ENCODE results near the gene TRIM25. TPM values are rescaled to one million over a fixed set of nuclear protein-coding genes. Genes with fewer than 3 reads are reported as not detected.
A peak's percentile ranks its signal among the peaks of the same experiment; 100 is the strongest.

The TRIM25 gene
- polyA plus RNA-seq, 4 donors = 13.2 to 47.2 (median 30.0) TPM

GRCh38 chr17:56933868-56934267 is 20.0 kb upstream of the TRIM25 start:
- WGBS, 3 donors = 87 to 91% (median 91%) methylated on average over 1 of the region's 1 CpG
- FAIRE-seq (no peak), DNase-seq (no peak)
- Histone ChIP-seq H3K9me3 (ENCODE audit: control insufficient read depth in 2 of 2, insufficient read depth in 1 of 2, low read depth in 1 of 2, low read length in 1 of 2) (peaks cover 0 to 12% of the 10 kb centered on the region in 2 donors), H3K4me1 (ENCODE audit: control insufficient read depth in 3 of 3, insufficient read depth in 2 of 3, low read depth in 1 of 3, low read length in 2 of 3) (no peaks in the 10 kb centered on the region), H3K27ac (ENCODE audit: low read depth in 1 of 3, low read length in 2 of 3) (no peak overlapping the region), H3K36me3 (ENCODE audit: control insufficient read depth in 3 of 3, insufficient read depth in 2 of 3, low read depth in 1 of 3, low read length in 3 of 3) (peaks cover 2 to 19% (median 2%) of the 10 kb centered on the region in 3 donors), H3K27me3 (ENCODE audit: control insufficient read depth in 3 of 3, insufficient read depth in 3 of 3, low read length in 3 of 3) (no peaks in the 10 kb centered on the region), H3K4me3 (ENCODE audit: low read depth in 1 of 3, low read length in 3 of 3) (no peak overlapping the region)

DNA sequence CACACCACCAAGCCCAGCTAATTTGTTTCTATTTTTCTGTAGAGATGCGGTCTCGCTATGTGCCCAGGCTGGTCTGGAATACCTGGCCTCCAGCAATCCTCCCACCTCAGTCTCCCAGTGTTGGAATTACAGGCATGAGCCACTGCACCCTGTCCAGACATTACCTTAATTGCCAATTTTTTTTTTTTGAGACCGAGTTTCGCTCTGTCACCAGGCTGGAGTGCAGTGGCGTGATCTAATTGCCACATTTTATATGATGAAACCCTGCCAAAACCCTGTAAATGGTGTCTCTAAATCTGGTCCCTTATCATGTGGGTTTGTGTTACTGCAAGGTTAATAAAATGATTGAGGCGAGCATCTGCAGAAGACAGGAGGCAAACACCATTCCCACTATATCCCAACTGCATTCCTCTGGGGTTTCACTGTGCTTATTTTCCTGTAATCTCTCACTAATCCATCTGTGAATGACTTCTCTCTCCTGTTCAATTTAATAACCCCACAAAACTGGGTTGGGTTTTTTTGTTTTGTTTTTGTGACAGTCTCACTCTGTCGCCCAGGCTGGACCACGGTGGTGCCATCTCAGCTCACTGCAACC is 19.4 kb upstream of the TRIM25 start:
- H3K27me3 ChIP-seq (ENCODE audit: control insufficient read depth in 3 of 3, insufficient read depth in 3 of 3, low read length in 3 of 3) = no peaks in the 10 kb centered on the region
- 95 to 97% (median 95%) methylated on average over 8 of the region's 8 CpGs for WGBS, 3 donors
- peaks cover 2 to 19% (median 2%) of the 10 kb centered on the region in 3 donors for H3K36me3 ChIP-seq (ENCODE audit: control insufficient read depth in 3 of 3, insufficient read depth in 2 of 3, low read depth in 1 of 3, low read length in 3 of 3)
- H3K9me3 ChIP-seq (ENCODE audit: control insufficient read depth in 2 of 2, insufficient read depth in 1 of 2, low read depth in 1 of 2, low read length in 1 of 2) = peaks cover 0 to 14% of the 10 kb centered on the region in 2 donors
- H3K4me1 ChIP-seq (ENCODE audit: control insufficient read depth in 3 of 3, insufficient read depth in 2 of 3, low read depth in 1 of 3, low read length in 2 of 3) = no peaks in the 10 kb centered on the region
- no peak overlapping the region for H3K27ac ChIP-seq (ENCODE audit: low read depth in 1 of 3, low read length in 2 of 3)
- no peak overlapping the region for H3K4me3 ChIP-seq (ENCODE audit: low read depth in 1 of 3, low read length in 3 of 3)
- no peak for DNase-seq
- no peak for FAIRE-seq

- FAIRE-seq (no peak), DNase-seq (no peak)
- Histone ChIP-seq H3K4me1 (ENCODE audit: control insufficient read depth in 3 of 3, insufficient read depth in 2 of 3, low read depth in 1 of 3, low read length in 2 of 3) (no peaks in the 10 kb centered on the region), H3K9me3 (ENCODE audit: control insufficient read depth in 2 of 2, insufficient read depth in 1 of 2, low read depth in 1 of 2, low read length in 1 of 2) (peaks cover 0 to 14% of the 10 kb centered on the region in 2 donors), H3K27ac (ENCODE audit: low read depth in 1 of 3, low read length in 2 of 3) (no peak overlapping the region), H3K27me3 (ENCODE audit: control insufficient read depth in 3 of 3, insufficient read depth in 3 of 3, low read length in 3 of 3) (no peaks in the 10 kb centered on the region), H3K4me3 (ENCODE audit: low read depth in 1 of 3, low read length in 3 of 3) (no peak overlapping the region), H3K36me3 (ENCODE audit: control insufficient read depth in 3 of 3, insufficient read depth in 2 of 3, low read depth in 1 of 3, low read length in 3 of 3) (peaks cover 0 to 10% (median 0%) of the 10 kb centered on the region in 3 donors)
- 92 to 94% (median 94%) methylated on average over 2 of the region's 2 CpGs for WGBS, 3 donors
Observed at GRCh38 chr17:56930739-56931337, 17.0 kb upstream of the TRIM25 start.

GRCh38 chr17:56929362-56929969 is 15.6 kb upstream of the TRIM25 start:
- Histone ChIP-seq H3K9me3 (ENCODE audit: control insufficient read depth in 2 of 2, insufficient read depth in 1 of 2, low read depth in 1 of 2, low read length in 1 of 2) (peaks cover 0 to 14% of the 10 kb centered on the region in 2 donors), H3K4me3 (ENCODE audit: low read depth in 1 of 3, low read length in 3 of 3) (no peak overlapping the region), H3K36me3 (ENCODE audit: control insufficient read depth in 3 of 3, insufficient read depth in 2 of 3, low read depth in 1 of 3, low read length in 3 of 3) (peaks cover 0 to 6% (median 0%) of the 10 kb centered on the region in 3 donors), H3K27me3 (ENCODE audit: control insufficient read depth in 3 of 3, insufficient read depth in 3 of 3, low read length in 3 of 3) (no peaks in the 10 kb centered on the region), H3K27ac (ENCODE audit: low read depth in 1 of 3, low read length in 2 of 3) (no peak overlapping the region), H3K4me1 (ENCODE audit: control insufficient read depth in 3 of 3, insufficient read depth in 2 of 3, low read depth in 1 of 3, low read length in 2 of 3) (no peaks in the 10 kb centered on the region)
- FAIRE-seq = no peak
- no peak for DNase-seq

- peak; percentile 62 for FAIRE-seq
- no peak overlapping the region for H3K27ac ChIP-seq (ENCODE audit: low read depth in 1 of 3, low read length in 2 of 3)
- H3K4me1 ChIP-seq (ENCODE audit: control insufficient read depth in 3 of 3, insufficient read depth in 2 of 3, low read depth in 1 of 3, low read length in 2 of 3) = no peaks in the 10 kb centered on the region
Observed at GRCh38 chr17:56928586-56928985, 14.7 kb upstream of the TRIM25 start.

GRCh38 chr17:56926704-56927103 is 12.9 kb upstream of the TRIM25 start:
- 64 to 89% (median 79%) methylated on average over 2 of the region's 2 CpGs for WGBS, 3 donors
- no peak for FAIRE-seq
- peaks cover 0 to 11% of the 10 kb centered on the region in 2 donors for H3K9me3 ChIP-seq (ENCODE audit: control insufficient read depth in 2 of 2, insufficient read depth in 1 of 2, low read depth in 1 of 2, low read length in 1 of 2)
- no peak overlapping the region for H3K27ac ChIP-seq (ENCODE audit: low read depth in 1 of 3, low read length in 2 of 3)
- no peaks in the 10 kb centered on the region for H3K27me3 ChIP-seq (ENCODE audit: control insufficient read depth in 3 of 3, insufficient read depth in 3 of 3, low read length in 3 of 3)
- H3K4me3 ChIP-seq (ENCODE audit: low read depth in 1 of 3, low read length in 3 of 3) = no peak overlapping the region
- DNase-seq = no peak
- no peaks in the 10 kb centered on the region for H3K4me1 ChIP-seq (ENCODE audit: control insufficient read depth in 3 of 3, insufficient read depth in 2 of 3, low read depth in 1 of 3, low read length in 2 of 3)
- H3K36me3 ChIP-seq (ENCODE audit: control insufficient read depth in 3 of 3, insufficient read depth in 2 of 3, low read depth in 1 of 3, low read length in 3 of 3) = no peaks in the 10 kb centered on the region

More at GRCh38 chr17:56928586-56928985, 14.7 kb upstream of the TRIM25 start:
- DNase-seq = no peak
- 69 to 91% (median 90%) methylated on average over 2 of the region's 2 CpGs for WGBS, 3 donors
- H3K36me3 ChIP-seq (ENCODE audit: control insufficient read depth in 3 of 3, insufficient read depth in 2 of 3, low read depth in 1 of 3, low read length in 3 of 3) = peaks cover 0 to 5% (median 0%) of the 10 kb centered on the region in 3 donors
- H3K9me3 ChIP-seq (ENCODE audit: control insufficient read depth in 2 of 2, insufficient read depth in 1 of 2, low read depth in 1 of 2, low read length in 1 of 2) = peaks cover 0 to 14% of the 10 kb centered on the region in 2 donors
- H3K27me3 ChIP-seq (ENCODE audit: control insufficient read depth in 3 of 3, insufficient read depth in 3 of 3, low read length in 3 of 3) = no peaks in the 10 kb centered on the region
- H3K4me3 ChIP-seq (ENCODE audit: low read depth in 1 of 3, low read length in 3 of 3) = no peak overlapping the region

- FAIRE-seq (no peak), DNase-seq (no peak)
- H3K27ac ChIP-seq (ENCODE audit: low read depth in 1 of 3, low read length in 2 of 3) = no peak overlapping the region
- no peaks in the 10 kb centered on the region for H3K27me3 ChIP-seq (ENCODE audit: control insufficient read depth in 3 of 3, insufficient read depth in 3 of 3, low read length in 3 of 3)
- peaks cover 0 to 10% of the 10 kb centered on the region in 2 donors for H3K9me3 ChIP-seq (ENCODE audit: control insufficient read depth in 2 of 2, insufficient read depth in 1 of 2, low read depth in 1 of 2, low read length in 1 of 2)
- no peaks in the 10 kb centered on the region for H3K36me3 ChIP-seq (ENCODE audit: control insufficient read depth in 3 of 3, insufficient read depth in 2 of 3, low read depth in 1 of 3, low read length in 3 of 3)
- H3K4me1 ChIP-seq (ENCODE audit: control insufficient read depth in 3 of 3, insufficient read depth in 2 of 3, low read depth in 1 of 3, low read length in 2 of 3) = no peaks in the 10 kb centered on the region
- no peak overlapping the region for H3K4me3 ChIP-seq (ENCODE audit: low read depth in 1 of 3, low read length in 3 of 3)
Observed at GRCh38 chr17:56926270-56926669, 12.4 kb upstream of the TRIM25 start.

DNA sequence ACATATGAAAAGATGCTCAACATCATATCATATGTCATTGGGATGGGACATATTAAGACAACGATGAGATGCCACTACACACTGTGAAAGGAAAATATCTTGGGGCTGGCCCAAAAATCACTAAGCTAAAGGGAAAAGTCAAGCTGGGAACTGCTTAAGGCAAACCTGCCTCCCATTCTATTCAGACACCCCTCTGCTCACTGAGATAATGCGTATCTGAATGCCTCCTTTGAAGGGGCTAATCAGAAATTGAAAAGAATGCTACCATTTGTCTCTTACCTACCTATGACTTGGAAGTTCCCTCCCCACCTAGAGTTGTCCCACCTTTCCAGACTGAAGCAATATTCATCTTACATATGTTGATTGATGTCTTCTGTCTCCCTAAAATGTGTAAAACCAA is 11.2 kb upstream of the TRIM25 start:
- no peak for DNase-seq
- 69 to 98% (median 91%) methylated on average over 2 of the region's 2 CpGs for WGBS, 3 donors
- no peak for FAIRE-seq
- Histone ChIP-seq H3K36me3 (ENCODE audit: control insufficient read depth in 3 of 3, insufficient read depth in 2 of 3, low read depth in 1 of 3, low read length in 3 of 3) (no peaks in the 10 kb centered on the region), H3K4me1 (ENCODE audit: control insufficient read depth in 3 of 3, insufficient read depth in 2 of 3, low read depth in 1 of 3, low read length in 2 of 3) (no peaks in the 10 kb centered on the region), H3K9me3 (ENCODE audit: control insufficient read depth in 2 of 2, insufficient read depth in 1 of 2, low read depth in 1 of 2, low read length in 1 of 2) (peaks cover 0 to 8% of the 10 kb centered on the region in 2 donors), H3K4me3 (ENCODE audit: low read depth in 1 of 3, low read length in 3 of 3) (no peak overlapping the region), H3K27me3 (ENCODE audit: control insufficient read depth in 3 of 3, insufficient read depth in 3 of 3, low read length in 3 of 3) (no peaks in the 10 kb centered on the region), H3K27ac (ENCODE audit: low read depth in 1 of 3, low read length in 2 of 3) (no peak overlapping the region)

Measured in small intestine (tissue), 7 donors.